ENCODE measurements around the gene CCDC106.
A peak's percentile ranks its signal among the peaks of the same experiment; 100 is the strongest.

CCDC106 gene

GRCh38 chr19:55652311-55653128 is 4.5 kb downstream of the CCDC106 start:
- no peak for DNase-seq (ENCODE audit: low spot score)

- peak; percentile 99 for DNase-seq (ENCODE audit: low spot score)
Measured at GRCh38 chr19:55653651-55654322, 5.8 kb downstream of the CCDC106 start.

- peak; percentile 100 for DNase-seq (ENCODE audit: low spot score)
Measured at GRCh38 chr19:55654323-55654867, 6.4 kb downstream of the CCDC106 start.

GRCh38 chr19:55654868-55655647 is 7.0 kb downstream of the CCDC106 start, which contains the start of gene U2AF2:
TSS of gene U2AF2 (plus strand) at chr19:55655035. CDS start at chr19:55655105, 70 bp downstream.
- peak; percentile 94 for DNase-seq (ENCODE audit: low spot score)

- no peak for DNase-seq (ENCODE audit: low spot score)
Measured at GRCh38 chr19:55655648-55656040, 7.6 kb downstream of the CCDC106 start.

- no peak for DNase-seq (ENCODE audit: low spot score)
Measured at GRCh38 chr19:55656552-55656951, 8.5 kb downstream of the CCDC106 start.

- peak; percentile 22 for DNase-seq (ENCODE audit: low spot score)
Measured at GRCh38 chr19:55656988-55657747, 9.2 kb downstream of the CCDC106 start.

GRCh38 chr19:55658846-55659459 is 10.9 kb downstream of the CCDC106 start:
- no peak for DNase-seq (ENCODE audit: low spot score)

- no peak for DNase-seq (ENCODE audit: low spot score)
Measured at GRCh38 chr19:55659822-55660221, 11.8 kb downstream of the CCDC106 start.

- no peak for DNase-seq (ENCODE audit: low spot score)
Measured at GRCh38 chr19:55660404-55660803, 12.4 kb downstream of the CCDC106 start.

GRCh38 chr19:55660991-55661390 is 13.0 kb downstream of the CCDC106 start:
- DNase-seq (ENCODE audit: low spot score), result no peak

GRCh38 chr19:55661826-55662225 is 13.8 kb downstream of the CCDC106 start:
- no peak for DNase-seq (ENCODE audit: low spot score)

GRCh38 chr19:55663846-55664536 is 16.0 kb downstream of the CCDC106 start:
- no peak for DNase-seq (ENCODE audit: low spot score)

- no peak for DNase-seq (ENCODE audit: low spot score)
Measured at GRCh38 chr19:55666343-55667005, 18.5 kb downstream of the CCDC106 start.

- DNase-seq (ENCODE audit: low spot score), result no peak
Measured at GRCh38 chr19:55667006-55667381, 19.0 kb downstream of the CCDC106 start.

GRCh38 chr19:55667511-55667910 is 19.5 kb downstream of the CCDC106 start:
- no peak for DNase-seq (ENCODE audit: low spot score)

- peak; percentile 65 for DNase-seq (ENCODE audit: low spot score)
Measured at GRCh38 chr19:55667958-55668357, 19.9 kb downstream of the CCDC106 start.

GRCh38 chr19:55668603-55669348 is 20.8 kb downstream of the CCDC106 start:
- no peak for DNase-seq (ENCODE audit: low spot score)

All from kidney tubule cell (primary cell).